ENCODE data around the gene TRIO.

The TRIO gene

GRCh38 chr5:14357851-14358250 is 214.7 kb downstream of the TRIO start:
- Histone ChIP-seq H3K9me2 (replicated peaks; ENCODE audit: insufficient read depth, low read length) (no peaks in the 10 kb centered on the region), H3K4me2 (ENCODE audit: low read depth, low read length, poor library complexity, severe bottlenecking) (no peak overlapping the region), H3K36me3 (ENCODE audit: low read length) (no peaks in the 10 kb centered on the region), H3K27ac (ENCODE audit: low read depth, low read length) (no peak overlapping the region), H2AFZ (ENCODE audit: low read depth, low read length, severe bottlenecking) (no peak overlapping the region), H3K9me3 (ENCODE audit: insufficient read depth, low read length) (no peaks in the 10 kb centered on the region), H3K9ac (ENCODE audit: low read length) (no peak overlapping the region), H3F3A (ENCODE audit: insufficient read depth) (no peaks in the 10 kb centered on the region), H3K4me3 (ENCODE audit: insufficient read depth, low read length, poor library complexity, severe bottlenecking) (no peak overlapping the region), H3K27me3 (ENCODE audit: low read length) (no peaks in the 10 kb centered on the region), H4K20me1 (ENCODE audit: low read depth, low read length) (no peaks in the 10 kb centered on the region), H3K79me2 (ENCODE audit: insufficient read depth, low read length) (no peaks in the 10 kb centered on the region)
- TF ChIP-seq EZH2phosphoT487 (conservative IDR thresholded peaks at IDR 0.05; ENCODE audit: low read length) (no peak), CTCF (IDR thresholded peaks at IDR 0.05; ENCODE audit: insufficient read depth, low read length, poor library complexity, severe bottlenecking) (no peak)

GRCh38 chr5:14358536-14358935 is 215.4 kb downstream of the TRIO start:
- no peaks in the 10 kb centered on the region for H3K36me3 ChIP-seq (ENCODE audit: low read length)
- TF ChIP-seq CTCF (IDR thresholded peaks at IDR 0.05; ENCODE audit: insufficient read depth, low read length, poor library complexity, severe bottlenecking) = no peak
- no peak for TF ChIP-seq EZH2phosphoT487 (conservative IDR thresholded peaks at IDR 0.05; ENCODE audit: low read length)

DNA sequence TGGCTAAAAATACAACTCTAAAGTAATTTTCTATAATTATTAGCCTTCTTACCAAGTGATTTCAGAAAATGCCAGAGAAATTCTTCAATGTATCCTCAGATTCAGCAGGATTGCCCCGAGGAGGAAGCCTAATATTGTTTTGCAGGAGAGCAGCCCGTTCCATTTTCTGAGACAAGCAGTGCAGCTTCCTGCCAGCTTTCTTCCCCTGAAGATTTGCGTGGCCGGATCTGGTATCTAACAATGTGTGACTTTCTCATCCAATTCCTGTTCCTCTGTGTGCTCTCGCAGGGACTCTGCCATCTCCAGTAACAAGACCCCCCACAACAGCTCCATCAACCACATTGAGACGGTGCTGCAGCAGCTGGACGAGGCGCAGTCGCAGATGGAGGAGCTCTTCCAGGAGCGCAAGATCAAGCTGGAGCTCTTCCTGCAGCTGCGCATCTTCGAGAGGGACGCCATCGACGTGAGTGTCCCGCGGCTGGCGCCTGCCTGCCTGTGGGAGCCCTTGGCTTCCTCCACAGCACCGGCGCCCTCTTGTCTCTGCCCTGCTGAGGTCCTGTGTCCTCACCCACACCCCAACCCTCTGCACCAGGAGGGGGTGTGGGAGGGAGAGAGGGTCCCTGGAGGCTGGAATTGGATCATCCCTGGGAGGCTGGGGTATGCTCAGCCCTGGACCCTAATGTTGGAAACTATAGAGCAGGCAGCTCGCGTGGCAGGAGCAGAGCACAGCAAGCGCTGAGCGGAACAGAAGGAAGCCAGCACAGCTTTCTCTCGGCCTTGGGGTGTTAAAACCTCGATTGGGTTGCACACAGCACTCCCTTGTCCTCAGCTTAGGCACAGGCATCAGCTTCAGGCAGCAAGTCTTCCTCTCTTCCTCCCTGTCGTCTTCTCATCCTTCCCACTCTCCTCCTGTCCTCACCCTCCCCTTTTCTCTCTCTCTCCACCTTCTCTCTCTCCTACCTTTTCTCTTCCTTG is 216.2 kb downstream of the TRIO start:
- H3K36me3 ChIP-seq (ENCODE audit: low read length) = 0 out of 2 replicates have a peak, but pooled peaks cover 2% of the 10 kb centered on the region
- H3K27ac ChIP-seq (ENCODE audit: low read depth, low read length) = no peak overlapping the region
- H3K9me2 ChIP-seq (replicated peaks; ENCODE audit: insufficient read depth, low read length) = no peaks in the 10 kb centered on the region
- no peaks in the 10 kb centered on the region for H4K20me1 ChIP-seq (ENCODE audit: low read depth, low read length)
- H3K4me2 ChIP-seq (ENCODE audit: low read depth, low read length, poor library complexity, severe bottlenecking) = no peak overlapping the region
- H3F3A ChIP-seq (ENCODE audit: insufficient read depth) = no peaks in the 10 kb centered on the region
- no peak overlapping the region for H2AFZ ChIP-seq (ENCODE audit: low read depth, low read length, severe bottlenecking)
- no peak for TF ChIP-seq CTCF (IDR thresholded peaks at IDR 0.05; ENCODE audit: insufficient read depth, low read length, poor library complexity, severe bottlenecking)
- TF ChIP-seq EZH2phosphoT487 (conservative IDR thresholded peaks at IDR 0.05; ENCODE audit: low read length) = no peak
- no peak overlapping the region for H3K9ac ChIP-seq (ENCODE audit: low read length)
- H3K79me2 ChIP-seq (ENCODE audit: insufficient read depth, low read length) = no peaks in the 10 kb centered on the region
- H3K9me3 ChIP-seq (ENCODE audit: insufficient read depth, low read length) = no peaks in the 10 kb centered on the region
- no peak overlapping the region for H3K4me3 ChIP-seq (ENCODE audit: insufficient read depth, low read length, poor library complexity, severe bottlenecking)
- H3K27me3 ChIP-seq (ENCODE audit: low read length) = no peaks in the 10 kb centered on the region

More at GRCh38 chr5:14358536-14358935, 215.4 kb downstream of the TRIO start:
- Histone ChIP-seq H3K79me2 (ENCODE audit: insufficient read depth, low read length) (no peaks in the 10 kb centered on the region), H3K27ac (ENCODE audit: low read depth, low read length) (no peak overlapping the region), H3K9me2 (replicated peaks; ENCODE audit: insufficient read depth, low read length) (no peaks in the 10 kb centered on the region), H3F3A (ENCODE audit: insufficient read depth) (no peaks in the 10 kb centered on the region), H3K4me3 (ENCODE audit: insufficient read depth, low read length, poor library complexity, severe bottlenecking) (no peak overlapping the region), H3K9me3 (ENCODE audit: insufficient read depth, low read length) (no peaks in the 10 kb centered on the region), H3K27me3 (ENCODE audit: low read length) (no peaks in the 10 kb centered on the region), H2AFZ (ENCODE audit: low read depth, low read length, severe bottlenecking) (no peak overlapping the region), H4K20me1 (ENCODE audit: low read depth, low read length) (no peaks in the 10 kb centered on the region), H3K4me2 (ENCODE audit: low read depth, low read length, poor library complexity, severe bottlenecking) (no peak overlapping the region), H3K9ac (ENCODE audit: low read length) (no peak overlapping the region)
